Right renal cortex interstitium (tissue), 3 donors: ENCODE results near the gene TRAF3IP1. TPM values are rescaled to one million over a fixed set of nuclear protein-coding genes. Genes with fewer than 3 reads are reported as not detected.

Source experiments
- DNase-seq, 3 donors: peaks; one replicate each; pipeline ENCODE4 v3.0.0-alpha.2; 2013; ENCODE audit warnings: low read depth in 3 of 3, low spot score in 2 of 3
- polyA plus RNA-seq, 3 donors: library from polyadenylated mRNA; unstranded; fragments of 120-200 nt; gene quantifications; one replicate each; pipeline ENCODE4 v1.2.1, GENCODE V29; 2013; ENCODE audit not compliant: insufficient read length in 3 of 3

TRAF3IP1 gene
- polyA plus RNA-seq, 3 donors = 19.7 to 22.8 (median 21.3) TPM

DNA sequence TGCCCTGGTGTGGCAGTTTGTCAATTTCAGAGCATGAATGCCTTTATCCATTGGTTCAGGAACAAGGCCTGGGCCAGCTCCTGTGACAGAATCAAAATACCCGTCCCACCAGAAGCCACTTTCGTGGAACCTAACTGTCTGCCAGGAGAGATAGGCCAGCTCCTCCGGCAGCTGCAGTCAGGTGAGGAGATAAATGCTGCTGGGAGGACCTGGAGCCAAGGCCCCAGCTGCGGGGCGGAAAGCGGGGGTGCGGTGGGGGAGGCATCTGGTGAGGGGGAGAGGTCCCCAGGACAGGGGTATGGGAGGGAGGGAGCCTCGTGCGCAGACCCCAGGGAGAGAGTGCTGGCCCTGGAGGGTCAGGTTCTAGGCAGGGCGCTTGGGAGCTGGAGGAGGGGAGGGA is 102.0 kb downstream of the TRAF3IP1 start:
- DNase-seq = no peak

- DNase-seq = no peak
Measured at GRCh38 chr2:238422940-238423339, 102.6 kb downstream of the TRAF3IP1 start.

GRCh38 chr2:238423561-238424312 is 103.4 kb downstream of the TRAF3IP1 start:
- DNase-seq = no peak

- DNase-seq = no peak
Measured at GRCh38 chr2:238424313-238424700, 104.0 kb downstream of the TRAF3IP1 start.

GRCh38 chr2:238425505-238425978 is 105.2 kb downstream of the TRAF3IP1 start:
- no peak for DNase-seq

GRCh38 chr2:238425979-238426567 is 105.8 kb downstream of the TRAF3IP1 start:
- no peak for DNase-seq

DNA sequence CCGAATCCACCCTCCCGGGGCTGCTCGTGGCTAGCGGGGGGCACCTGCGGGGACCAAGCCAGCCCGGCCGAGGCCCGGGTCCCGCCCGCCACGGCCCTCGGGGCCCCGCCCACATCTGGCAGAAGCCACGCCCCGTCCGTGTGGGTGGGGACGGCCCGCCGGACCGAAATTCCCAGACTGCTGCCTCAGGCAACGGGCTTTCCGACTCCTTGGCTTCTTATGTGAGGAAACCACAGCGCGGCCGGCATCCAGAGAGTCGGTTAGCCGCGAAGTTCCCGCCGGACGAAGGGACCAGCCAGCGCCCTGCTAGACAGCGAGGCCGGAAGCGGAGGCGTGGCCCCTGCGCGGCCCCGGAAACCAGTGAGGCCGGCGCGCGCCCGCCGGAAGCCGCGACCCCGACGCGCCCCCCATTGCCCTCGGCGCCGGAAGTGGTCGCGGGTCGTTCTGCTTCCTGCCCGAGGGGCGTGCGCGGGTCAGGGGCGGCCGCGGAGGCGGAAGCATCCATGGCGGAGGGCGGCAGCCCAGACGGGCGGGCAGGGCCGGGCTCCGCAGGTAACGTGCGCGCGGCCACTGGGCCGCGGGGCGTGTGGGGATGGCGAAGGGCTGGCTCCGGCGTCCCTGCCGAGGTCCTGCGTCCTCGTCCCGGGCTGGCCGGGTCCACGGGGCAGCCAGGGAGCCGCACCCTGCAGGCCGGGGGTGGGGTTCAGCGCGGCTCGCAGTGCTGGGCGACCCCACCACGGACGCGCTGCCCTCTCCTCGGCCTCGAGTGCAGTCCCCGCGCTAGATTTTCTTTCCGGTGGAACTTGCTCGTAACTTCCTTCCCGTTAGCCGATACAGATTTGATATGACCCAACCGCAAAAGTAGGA is 106.5 kb downstream of the TRAF3IP1 start, which contains the start of gene ASB1:
Gene ASB1 (plus strand): TSS at position 360 of the 867 bp plus-strand sequence. CDS start 144 bp downstream, at position 504.
- peak; percentile 64 to 69 (median 69) for DNase-seq

DNA sequence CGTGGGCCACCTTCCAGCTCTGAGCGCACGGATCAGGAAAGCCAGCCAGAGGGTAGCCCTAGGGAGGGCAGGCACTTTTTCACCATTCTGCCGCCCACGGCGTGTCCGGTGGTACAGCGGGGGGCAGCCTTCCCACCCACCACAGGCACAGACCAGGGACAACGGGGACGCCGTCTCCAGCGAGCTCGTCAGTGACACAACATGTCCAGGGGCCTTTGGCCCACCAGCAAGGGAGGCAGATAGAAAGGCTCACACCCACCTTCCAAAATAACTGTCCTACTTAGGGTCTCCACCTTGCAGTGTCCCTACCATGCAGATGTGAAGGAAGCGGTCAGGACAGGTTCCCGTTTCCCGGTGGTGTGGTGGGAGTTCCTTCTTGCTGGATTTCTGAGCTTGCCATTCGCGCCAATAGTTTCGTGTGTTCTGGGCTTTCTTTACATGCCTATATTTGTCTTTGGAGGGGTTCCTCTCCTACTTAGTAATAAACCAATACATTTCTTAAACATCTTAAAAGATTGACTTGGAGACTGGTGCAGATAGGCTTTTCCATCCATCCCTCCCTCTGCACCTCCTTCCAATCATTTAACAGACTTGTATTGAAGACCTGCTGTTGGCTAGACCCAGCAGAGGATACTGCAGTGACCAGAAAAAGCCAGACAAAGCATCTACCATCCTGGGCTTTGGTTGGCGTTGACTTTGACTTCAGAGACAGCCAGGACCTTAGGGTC is 107.3 kb downstream of the TRAF3IP1 start:
- no peak for DNase-seq

GRCh38 chr2:238428866-238429265 is 108.5 kb downstream of the TRAF3IP1 start:
- DNase-seq = no peak

DNA sequence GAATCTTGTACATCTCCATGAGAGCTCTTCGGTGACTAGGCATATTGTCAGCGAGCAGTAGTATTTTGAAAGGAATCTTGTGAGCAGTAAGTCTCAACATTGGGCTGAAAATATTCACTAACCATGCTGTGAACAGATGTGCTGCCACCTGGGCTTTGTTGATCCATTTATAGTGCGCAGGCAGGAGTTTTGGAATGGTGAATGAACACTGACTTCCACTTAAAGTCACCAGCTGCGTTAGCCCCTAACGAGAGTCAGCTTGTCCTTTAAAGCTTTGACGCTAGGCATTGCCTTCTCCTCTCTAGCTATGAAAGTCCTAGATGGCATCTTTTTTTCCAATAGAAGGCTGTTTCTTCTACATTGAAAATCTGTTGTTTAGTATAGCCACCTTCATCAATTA is 110.5 kb downstream of the TRAF3IP1 start:
- DNase-seq = no peak

DNA sequence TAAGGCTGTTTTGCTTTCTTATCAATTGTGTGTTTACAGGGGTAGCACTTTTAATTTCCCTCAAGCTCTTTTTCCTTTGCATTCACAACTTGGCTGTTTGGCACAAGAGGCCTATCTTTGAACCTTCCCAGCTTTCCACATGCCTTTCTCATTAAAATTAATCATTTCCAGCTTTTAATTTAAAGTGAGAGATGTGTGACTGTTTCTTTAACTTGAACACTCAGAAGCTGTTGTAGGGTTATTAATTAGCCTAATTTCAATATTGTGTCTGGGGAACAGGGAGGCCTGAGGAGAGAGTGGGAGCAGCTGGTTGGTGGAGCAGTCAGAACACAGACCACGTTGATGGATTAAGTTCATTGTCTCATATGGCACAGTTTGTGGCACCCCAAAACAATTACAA is 111.1 kb downstream of the TRAF3IP1 start:
- DNase-seq = no peak

- no peak for DNase-seq
Measured at GRCh38 chr2:238433300-238433915, 113.1 kb downstream of the TRAF3IP1 start.

- no peak for DNase-seq
Measured at GRCh38 chr2:238433941-238434845, 113.9 kb downstream of the TRAF3IP1 start.

DNA sequence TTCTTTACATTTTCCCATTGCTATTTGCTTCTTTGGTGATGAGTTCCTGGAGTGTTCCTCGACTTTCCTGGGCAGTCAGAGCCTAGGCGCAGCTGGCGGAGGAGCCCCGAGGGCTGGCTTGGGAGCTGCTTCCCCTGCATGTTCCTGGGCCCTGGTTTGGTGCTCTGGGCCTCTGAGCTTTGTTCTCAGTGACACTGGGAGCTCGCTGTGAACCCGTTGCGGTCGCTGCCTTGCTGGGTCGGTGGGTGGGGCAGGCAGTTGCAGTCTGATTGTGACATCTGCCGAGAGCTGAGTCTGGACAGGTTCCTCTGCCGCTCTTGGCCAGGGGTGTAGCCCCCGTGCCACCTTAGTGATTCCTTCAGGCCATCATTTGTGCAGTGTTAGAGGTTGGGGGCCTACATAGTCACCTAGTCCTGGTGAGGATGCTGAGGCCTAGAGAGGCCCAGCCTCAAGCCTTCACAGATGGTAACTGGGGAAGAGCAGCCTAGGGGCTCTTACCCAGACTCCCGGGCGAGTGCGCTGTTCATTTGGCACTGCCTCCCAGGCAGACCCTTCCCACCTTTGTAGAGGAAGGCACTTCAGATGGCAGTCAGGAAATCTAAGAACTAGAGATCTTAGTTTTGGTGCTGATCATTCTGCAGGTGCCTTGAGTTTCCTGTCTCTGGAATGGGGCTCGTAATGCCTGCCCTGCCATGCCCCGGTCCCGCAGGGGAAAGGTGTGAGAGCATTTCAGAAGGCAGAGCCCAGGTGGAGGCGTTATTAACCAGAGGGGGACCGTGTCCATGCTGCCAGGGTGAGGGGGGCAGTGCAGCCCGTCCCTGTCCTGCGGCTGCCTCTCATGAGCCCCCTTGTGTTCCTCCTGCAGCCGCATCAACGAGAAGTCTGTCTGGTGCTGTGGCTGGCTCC is 114.8 kb downstream of the TRAF3IP1 start:
- DNase-seq = no peak

DNA sequence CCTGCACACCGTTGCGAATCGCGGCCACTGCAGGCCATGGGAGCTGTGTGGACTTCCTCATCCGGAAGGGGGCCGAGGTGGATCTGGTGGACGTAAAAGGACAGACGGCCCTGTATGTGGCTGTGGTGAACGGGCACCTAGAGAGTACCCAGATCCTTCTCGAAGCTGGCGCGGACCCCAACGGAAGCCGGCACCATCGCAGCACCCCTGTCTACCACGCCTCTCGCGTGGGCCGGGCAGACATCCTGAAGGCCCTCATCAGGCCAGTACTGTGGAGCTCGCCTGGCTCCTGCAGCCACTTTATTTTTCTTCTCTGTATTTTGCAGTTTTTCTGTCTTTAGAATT is 115.4 kb downstream of the TRAF3IP1 start:
- DNase-seq = no peak

GRCh38 chr2:238438856-238439849 is 118.8 kb downstream of the TRAF3IP1 start:
- no peak for DNase-seq

DNA sequence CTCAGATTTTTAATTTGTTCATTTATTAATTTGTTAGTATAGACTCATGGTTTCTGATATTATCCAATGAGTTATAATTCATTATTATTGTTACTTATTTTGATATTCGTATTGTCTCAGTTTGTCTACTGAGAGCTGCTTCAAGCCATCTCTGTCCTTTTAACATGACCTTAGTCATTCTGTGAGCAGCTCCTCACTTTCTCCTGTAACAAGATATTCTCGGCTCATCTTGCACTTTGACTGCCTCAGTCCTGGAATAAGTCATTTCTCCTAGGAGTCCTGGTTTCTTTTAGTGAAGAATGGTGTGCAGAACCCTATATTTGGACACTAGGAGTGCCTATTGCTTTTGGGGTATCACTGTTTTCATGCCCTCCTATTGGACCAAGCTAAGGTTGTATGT is 119.6 kb downstream of the TRAF3IP1 start:
- DNase-seq = no peak
